Mucosa of descending colon (tissue), 3 donors: ENCODE results near the gene MTHFSD. TPM values are rescaled to one million over a fixed set of nuclear protein-coding genes. Genes with fewer than 3 reads are reported as not detected.

Experiments
- ATAC-seq: fragments of 200-7000 bp; cut with Tn5 transposase; one replicate; pipeline ENCODE4 v1.9.1; 2020; ENCODE audit warnings: mild to moderate bottlenecking, moderate library complexity
- DNase-seq, 3 donors: peaks; one replicate each; pipeline ENCODE4 v3.0.0-alpha.2; 2020
- H3K36me3 ChIP-seq: fragments of 200-600 bp; one replicate; pipeline ENCODE4 v1.8.0; 2021; ENCODE audit warnings: low read depth, mild to moderate bottlenecking
- H3K4me1 ChIP-seq: fragments of 200-600 bp; one replicate; pipeline ENCODE4 v1.8.0; 2021; ENCODE audit warnings: low read depth, mild to moderate bottlenecking
- H3K4me3 ChIP-seq: fragments of 200-600 bp; one replicate; pipeline ENCODE4 v1.8.0; 2021; ENCODE audit warnings: mild to moderate bottlenecking
- H3K9me3 ChIP-seq: fragments of 200-600 bp; one replicate; pipeline ENCODE4 v1.8.0; 2021; ENCODE audit warnings: mild to moderate bottlenecking
- intact Hi-C, 2 donors: fragments of 100-400 bp; cut with DNase I in 1 of 2; cut with micrococcal nuclease in 1 of 2; formaldehyde crosslinking; loops; one replicate each; pipeline versions ENCODE4 v1.11.0 to v1.11.1; 2022; cut with DNase I, micrococcal nuclease
- total RNA-seq, 3 donors: library from RNA; stranded (reverse); fragmentation: NEBNext Ultra II Directional in 2 of 3; extraction: Animal tissue kit (Norgen Biotek cat#: 25700) in 2 of 3; gene quantifications; one replicate each; pipeline versions ENCODE4 v1.2.1 to v1.2.4, GENCODE V29; 2021 to 2023
- TF ChIP-seq, protein P1 (sequence below): fragments of 200-600 bp; IDR thresholded peaks from one replicate; pipeline ENCODE4 v1.8.0; 2022; ENCODE audit warnings: antibody characterized with exemption, mild to moderate bottlenecking
- donor health status: DM: no; HTN: no; CAD: no; lungs with moderate emphysema.
- donor health status: DM: no; HTN: no; CAD: no.
- donor health status: DM: no; HTN: yes; CAD: no.

Gene MTHFSD
- total RNA-seq, 3 donors from 2014 or later, result 22.6 to 30.4 (median 25.5) TPM

DNA sequence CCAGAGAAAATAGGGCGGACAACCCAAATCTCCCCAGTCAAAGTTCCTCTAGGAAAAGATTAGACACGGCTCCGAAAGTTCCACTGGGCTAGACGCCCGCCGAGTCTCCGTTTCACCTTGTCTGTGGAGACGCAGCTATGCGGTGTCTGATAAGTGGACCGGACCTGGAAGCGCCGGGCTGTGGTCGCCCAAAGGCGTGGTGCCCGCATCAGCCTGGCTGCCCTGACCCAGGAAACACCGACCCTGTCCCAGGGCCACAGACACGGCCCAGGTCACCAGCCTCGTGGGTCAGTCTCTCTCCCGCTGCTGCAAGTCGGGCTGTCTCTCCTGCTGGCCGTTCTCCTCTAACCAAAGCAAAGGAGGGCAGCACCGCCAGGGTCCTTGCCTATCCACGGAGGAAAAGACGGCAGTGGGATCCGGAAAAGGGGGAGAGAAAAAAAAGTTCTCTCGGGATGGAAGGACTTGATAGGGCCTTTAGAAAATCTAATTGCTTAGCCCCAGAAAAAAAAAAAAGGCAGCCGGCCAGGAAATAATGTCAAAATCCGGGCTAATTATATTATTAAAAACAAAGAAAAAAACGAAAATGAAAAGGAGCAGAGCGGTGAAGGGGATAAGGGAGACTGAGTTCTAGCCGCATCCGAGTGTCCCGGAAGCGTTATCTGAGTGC is 58.6 kb downstream of the MTHFSD start:
- Histone ChIP-seq H3K4me1 (no peaks in the 10 kb centered on the region), H3K36me3 (no peaks in the 10 kb centered on the region), H3K9me3 (no peaks in the 10 kb centered on the region), H3K4me3 (no peak overlapping the region)
- intact Hi-C loops, result no loop called here
- DNase-seq (no peak), ATAC-seq (no peak)
- TF ChIP-seq, protein P1, sequence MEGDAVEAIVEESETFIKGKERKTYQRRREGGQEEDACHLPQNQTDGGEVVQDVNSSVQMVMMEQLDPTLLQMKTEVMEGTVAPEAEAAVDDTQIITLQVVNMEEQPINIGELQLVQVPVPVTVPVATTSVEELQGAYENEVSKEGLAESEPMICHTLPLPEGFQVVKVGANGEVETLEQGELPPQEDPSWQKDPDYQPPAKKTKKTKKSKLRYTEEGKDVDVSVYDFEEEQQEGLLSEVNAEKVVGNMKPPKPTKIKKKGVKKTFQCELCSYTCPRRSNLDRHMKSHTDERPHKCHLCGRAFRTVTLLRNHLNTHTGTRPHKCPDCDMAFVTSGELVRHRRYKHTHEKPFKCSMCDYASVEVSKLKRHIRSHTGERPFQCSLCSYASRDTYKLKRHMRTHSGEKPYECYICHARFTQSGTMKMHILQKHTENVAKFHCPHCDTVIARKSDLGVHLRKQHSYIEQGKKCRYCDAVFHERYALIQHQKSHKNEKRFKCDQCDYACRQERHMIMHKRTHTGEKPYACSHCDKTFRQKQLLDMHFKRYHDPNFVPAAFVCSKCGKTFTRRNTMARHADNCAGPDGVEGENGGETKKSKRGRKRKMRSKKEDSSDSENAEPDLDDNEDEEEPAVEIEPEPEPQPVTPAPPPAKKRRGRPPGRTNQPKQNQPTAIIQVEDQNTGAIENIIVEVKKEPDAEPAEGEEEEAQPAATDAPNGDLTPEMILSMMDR, result no peak

DNA sequence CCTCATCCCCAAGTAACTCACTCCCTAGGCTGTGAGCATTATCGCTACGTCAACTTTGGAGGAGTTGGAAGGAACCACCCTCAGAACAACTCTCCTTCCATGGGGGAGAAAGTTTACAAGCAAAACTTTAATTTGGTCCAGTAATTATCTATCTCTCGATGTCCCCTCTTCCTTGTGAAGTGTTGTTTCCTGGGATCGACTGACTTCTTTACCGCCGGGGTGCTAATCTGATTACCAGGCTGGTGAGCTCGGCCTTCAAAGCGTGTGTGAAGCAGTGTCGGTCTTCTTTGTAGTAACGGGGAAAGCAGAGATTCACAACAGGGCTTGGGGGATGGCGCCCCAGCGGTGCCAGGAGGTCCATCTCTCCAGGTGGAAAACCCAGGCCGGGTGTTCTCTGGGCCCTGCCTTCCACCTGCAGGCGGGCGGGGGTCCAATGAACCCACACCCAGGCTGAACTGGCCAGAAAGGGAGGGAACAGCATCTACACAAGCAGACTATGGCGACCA is 59.2 kb downstream of the MTHFSD start:
- no peaks in the 10 kb centered on the region for H3K36me3 ChIP-seq
- DNase-seq (no peak), ATAC-seq (no peak)
- TF ChIP-seq, protein P1, result no peak
- intact Hi-C loops, result no loop called here
- H3K4me3 ChIP-seq, result no peak overlapping the region
- no peaks in the 10 kb centered on the region for H3K9me3 ChIP-seq
- H3K4me1 ChIP-seq, result no peaks in the 10 kb centered on the region

DNA sequence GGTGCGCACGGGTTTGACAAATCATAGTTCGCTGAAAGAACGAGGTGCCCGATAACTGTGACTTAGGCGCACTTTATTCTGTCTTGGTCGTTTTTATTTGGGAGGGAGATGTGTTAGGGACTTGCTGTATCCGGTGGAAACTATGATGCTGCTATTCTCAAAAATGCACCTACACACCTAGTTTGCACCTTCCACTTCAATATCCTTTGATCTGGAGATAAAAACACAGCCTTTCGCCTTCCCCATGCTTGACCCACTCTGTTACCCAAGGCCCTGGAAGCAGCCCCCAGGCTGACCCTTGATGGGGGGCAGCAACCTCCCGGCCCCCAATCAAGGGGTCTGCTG is 59.7 kb downstream of the MTHFSD start:
- Histone ChIP-seq H3K9me3 (no peaks in the 10 kb centered on the region), H3K4me1 (no peaks in the 10 kb centered on the region), H3K36me3 (no peaks in the 10 kb centered on the region), H3K4me3 (no peak overlapping the region)
- DNase-seq (no peak), ATAC-seq (no peak)
- intact Hi-C loops, result no loop called here
- TF ChIP-seq, protein P1, result no peak

DNA sequence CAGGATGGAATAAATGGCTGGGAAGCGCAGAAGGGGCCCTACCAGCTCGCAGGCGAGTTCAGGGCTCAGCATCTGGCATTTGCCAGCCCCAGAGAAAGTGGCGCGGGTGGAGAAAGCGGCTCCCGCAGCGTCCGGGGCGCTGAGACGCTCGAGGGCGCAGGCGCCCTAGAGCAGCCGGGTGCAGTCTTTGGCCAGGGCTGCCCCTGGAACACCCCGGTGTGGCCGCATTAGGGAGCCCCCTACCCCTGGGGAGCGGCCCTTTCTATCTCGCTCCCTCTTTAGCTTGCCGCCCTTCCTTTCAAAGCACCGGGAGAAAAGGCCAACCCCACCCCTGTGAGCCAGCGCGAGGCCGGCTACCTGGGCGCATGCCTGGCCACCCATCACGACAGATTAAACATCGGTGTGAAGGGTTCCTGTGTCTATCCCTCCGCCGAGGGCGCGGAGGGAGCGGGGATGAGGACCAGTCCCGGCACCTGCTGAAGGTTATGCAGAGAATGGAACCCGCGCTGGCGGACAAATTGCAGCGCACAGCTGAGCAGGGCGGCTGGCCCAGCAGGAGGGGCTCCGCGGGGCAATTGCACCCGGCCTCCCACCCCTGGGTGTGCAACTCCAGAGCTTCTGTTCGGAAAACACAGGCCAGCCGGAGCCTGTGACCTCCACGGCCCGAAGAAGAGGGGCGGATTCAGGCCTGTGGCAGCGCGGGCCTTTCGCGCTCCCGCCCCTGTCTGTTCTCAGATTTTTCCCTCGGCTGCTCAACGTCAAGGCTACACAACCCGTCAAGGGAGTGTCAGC is 60.3 kb downstream of the MTHFSD start:
- DNase-seq (no peak), ATAC-seq (no peak)
- Histone ChIP-seq H3K4me3 (no peak overlapping the region), H3K36me3 (no peaks in the 10 kb centered on the region), H3K9me3 (no peaks in the 10 kb centered on the region), H3K4me1 (no peaks in the 10 kb centered on the region)
- TF ChIP-seq, protein P1, result no peak
- intact Hi-C loops, result no loop called here

DNA sequence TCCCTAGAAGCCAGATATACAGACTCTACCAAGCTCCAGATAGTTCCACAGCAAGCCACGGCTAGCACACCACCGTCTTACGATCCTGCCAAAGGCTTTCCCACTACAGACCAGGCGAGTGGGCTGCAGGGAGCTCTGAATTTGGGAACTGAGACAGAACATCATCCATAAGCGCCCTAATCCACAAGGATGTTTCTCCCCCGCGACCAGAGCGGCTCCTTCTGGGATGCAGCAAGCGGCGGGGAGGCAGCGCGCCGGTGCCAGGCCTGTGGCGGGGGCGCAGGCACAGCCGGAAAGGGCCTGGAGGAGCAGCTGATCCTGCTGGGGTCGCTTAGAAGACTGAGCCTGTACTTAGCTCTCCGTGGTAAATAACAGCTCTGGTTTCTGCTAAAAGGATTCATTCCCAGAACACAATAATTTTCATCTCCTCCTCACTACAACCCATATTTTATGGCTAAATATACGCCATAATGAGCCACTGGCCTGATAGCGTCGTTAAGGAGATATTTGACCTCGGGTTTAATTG is 60.9 kb downstream of the MTHFSD start:
- DNase-seq (no peak), ATAC-seq (no peak)
- no peaks in the 10 kb centered on the region for H3K4me1 ChIP-seq
- TF ChIP-seq, protein P1, result no peak
- no peaks in the 10 kb centered on the region for H3K9me3 ChIP-seq
- no peaks in the 10 kb centered on the region for H3K36me3 ChIP-seq
- intact Hi-C loops, result no loop called here
- no peak overlapping the region for H3K4me3 ChIP-seq
